Endothelial cell of hepatic sinusoid (primary cell): Measurements from ENCODE around the gene CSTB.

Experiments
- in situ Hi-C: cut with HindIII; loops from 2 replicates; pipeline ENCODE4 v1.10.0; 2017; ENCODE audit warnings: low sequenced_read_pairs

CSTB gene

GRCh38 chr21:43793243-43793642 lies 17.1 kb upstream of the CSTB start:
- in situ Hi-C loops = no loop called here

- in situ Hi-C loops = no loop called here
Observed at GRCh38 chr21:43792406-43792805, 16.3 kb upstream of the CSTB start.

GRCh38 chr21:43790010-43790524 lies 14.0 kb upstream of the CSTB start:
- in situ Hi-C loops = no loop called here

GRCh38 chr21:43789276-43790009 lies 13.3 kb upstream of the CSTB start, which contains the start of gene RRP1:
RRP1 (plus strand) TSS chr21:43789577; CDS start chr21:43789630, 53 bp downstream.
- in situ Hi-C loops = no loop called here

GRCh38 chr21:43786807-43787440 lies 10.8 kb upstream of the CSTB start:
- in situ Hi-C loops = no loop called here

GRCh38 chr21:43786300-43786806 lies 10.2 kb upstream of the CSTB start:
- in situ Hi-C loops = no loop called here

GRCh38 chr21:43785134-43785533 lies 9.0 kb upstream of the CSTB start:
- in situ Hi-C loops = no loop called here

- in situ Hi-C loops = no loop called here
Observed at GRCh38 chr21:43783098-43783700, 7.1 kb upstream of the CSTB start.

- in situ Hi-C loops = no loop called here
Observed at GRCh38 chr21:43782431-43783097, 6.5 kb upstream of the CSTB start.

GRCh38 chr21:43781846-43782245 lies 5.7 kb upstream of the CSTB start:
- in situ Hi-C loops = no loop called here

- in situ Hi-C loops = no loop called here
Observed at GRCh38 chr21:43779660-43780059, 3.6 kb upstream of the CSTB start.

- in situ Hi-C loops = no loop called here
Observed at GRCh38 chr21:43778469-43779335, 2.6 kb upstream of the CSTB start.

- in situ Hi-C loops = no loop called here
Observed at GRCh38 chr21:43777953-43778352, 1.8 kb upstream of the CSTB start.

GRCh38 chr21:43775190-43775589 lies 918 bp downstream of the CSTB start:
- in situ Hi-C loops = no loop called here

- in situ Hi-C loops = loop anchor here (5.0 kb wide), 3 partner anchors 37 to 238 kb away; partner anchors contain the start of gene TRAPPC10
Observed at GRCh38 chr21:43774163-43774562, 1.9 kb downstream of the CSTB start.

- in situ Hi-C loops = loop anchor here (5.0 kb wide), 3 partner anchors 35 to 240 kb away; partner anchors contain the start of gene TRAPPC10
Observed at GRCh38 chr21:43772425-43772821, 3.7 kb downstream of the CSTB start.

- in situ Hi-C loops = loop anchor here (5.0 kb wide), 3 partner anchors 35 to 240 kb away; partner anchors contain the start of gene TRAPPC10
Observed at GRCh38 chr21:43771698-43772424, 4.2 kb downstream of the CSTB start.

GRCh38 chr21:43771199-43771675 lies 4.9 kb downstream of the CSTB start:
- in situ Hi-C loops = loop anchor here (5.0 kb wide), 3 partner anchors 34 to 241 kb away; partner anchors contain the start of gene TRAPPC10
